Neural cell (in vitro differentiated cells): ENCODE data around the gene INPP5B. TPM values are rescaled to one million over a fixed set of nuclear protein-coding genes. Genes with fewer than 3 reads are reported as not detected.

ENCODE experiments used
- H2AFZ ChIP-seq: fragments of 200-600, 300-800 bp; sonication (generic), shearing (Covaris generic); 2 replicates; pipeline ENCODE4 v1.6.0; 2014; ENCODE audit warnings: low read depth, mild to moderate bottlenecking, antibody characterized with exemption, low read length, moderate library complexity
- H3F3A ChIP-seq: fragments of 200-600 bp; shearing (Covaris generic); 2 replicates; pipeline ENCODE4 v1.6.1; 2016; ENCODE audit warnings: mild to moderate bottlenecking, moderate library complexity, mixed read lengths, antibody characterized with exemption, low read length; ENCODE audit not compliant: insufficient read depth, poor library complexity, severe bottlenecking
- H3K27ac ChIP-seq: fragments of 200-600, 300-800 bp; sonication (generic), shearing (Covaris generic); 2 replicates; pipeline ENCODE4 v1.5.1; 2014; ENCODE audit warnings: mild to moderate bottlenecking, low read length, moderate library complexity
- H3K27me3 ChIP-seq: fragments of 300-800, 200-600 bp; sonication (generic), shearing (Covaris generic); 2 replicates; pipeline ENCODE4 v1.6.0; 2014; ENCODE audit warnings: mild to moderate bottlenecking, low read depth, low read length, moderate library complexity; ENCODE audit not compliant: insufficient read depth
- H3K36me3 ChIP-seq: fragments of 300-800, 200-600 bp; sonication (generic), shearing (Covaris generic); 2 replicates; pipeline ENCODE4 v1.5.1; 2014; ENCODE audit warnings: mild to moderate bottlenecking, antibody characterized with exemption, low read length, moderate library complexity; ENCODE audit not compliant: insufficient read depth
- H3K4me2 ChIP-seq: fragments of 300-800, 200-600 bp; sonication (generic), shearing (Covaris generic); 2 replicates; pipeline ENCODE4 v1.6.0; 2014; ENCODE audit warnings: mild to moderate bottlenecking, low read length
- H3K4me3 ChIP-seq: fragments of 300-800, 200-600 bp; sonication (generic), shearing (Covaris generic); 2 replicates; pipeline ENCODE4 v1.5.1; 2014; ENCODE audit warnings: mild to moderate bottlenecking, low read length, moderate library complexity
- H3K79me2 ChIP-seq: fragments of 200-600 bp; shearing (Covaris generic); replicated peaks from 2 replicates; pipeline ENCODE4 v1.6.0; 2014; ENCODE audit warnings: mild to moderate bottlenecking, low read length, moderate library complexity; ENCODE audit not compliant: insufficient read depth
- H3K9ac ChIP-seq: fragments of 300-800, 200-600 bp; sonication (generic), shearing (Covaris generic); 2 replicates; pipeline ENCODE4 v1.6.1; 2016; ENCODE audit warnings: mild to moderate bottlenecking, low read length, mixed read lengths
- H3K9me2 ChIP-seq: fragments of 200-600 bp; shearing (Covaris generic); 2 replicates; pipeline ENCODE4 v1.6.1; 2016; ENCODE audit warnings: mild to moderate bottlenecking, low read length, mixed read lengths; ENCODE audit not compliant: insufficient read depth
- H3K9me3 ChIP-seq: fragments of 200-600, 300-800 bp; sonication (generic), shearing (Covaris generic); 2 replicates; pipeline ENCODE4 v1.6.1; 2016; ENCODE audit warnings: mild to moderate bottlenecking, mixed run types, low read length, moderate library complexity, mixed read lengths
- H4K20me1 ChIP-seq: fragments of 200-600 bp; shearing (Covaris generic); 2 replicates; pipeline ENCODE4 v1.6.1; 2016; ENCODE audit warnings: mild to moderate bottlenecking, mixed run types; ENCODE audit not compliant: insufficient read depth
- CTCF ChIP-seq: fragments of 450-650 bp; IDR thresholded peaks from 2 replicates; pipeline ENCODE4 v1.5.1; 2014; ENCODE audit warnings: antibody characterized with exemption, mild to moderate bottlenecking, moderate library complexity; ENCODE audit not compliant: poor library complexity, severe bottlenecking
- EP300 ChIP-seq: fragments of 450-650 bp; conservative IDR thresholded peaks from 2 replicates; pipeline ENCODE4 v1.6.1; 2014; ENCODE audit warnings: antibody characterized with exemption, mild to moderate bottlenecking, moderate library complexity; ENCODE audit not compliant: poor library complexity, severe bottlenecking
- EZH2 ChIP-seq: fragments of 200-600, 300-800 bp; shearing (Covaris generic), sonication (generic); IDR thresholded peaks from 2 replicates; pipeline ENCODE4 v1.6.1; 2014; ENCODE audit warnings: antibody characterized with exemption, low read length, borderline replicate concordance, mild to moderate bottlenecking; ENCODE audit not compliant: insufficient read depth, poor library complexity, severe bottlenecking
- MXI1 ChIP-seq: fragments of 450-650 bp; conservative IDR thresholded peaks from 2 replicates; pipeline ENCODE4 v1.6.1; 2014; ENCODE audit warnings: antibody characterized with exemption, mild to moderate bottlenecking; ENCODE audit not compliant: poor library complexity, severe bottlenecking
- POLR2AphosphoS5 ChIP-seq: IDR thresholded peaks from 2 replicates; pipeline ENCODE4 v1.6.1; 2012
- RAD21 ChIP-seq: fragments of 450-650 bp; conservative IDR thresholded peaks from 2 replicates; pipeline ENCODE4 v1.6.1; 2014; ENCODE audit warnings: antibody characterized with exemption, mild to moderate bottlenecking, moderate library complexity
- REST ChIP-seq: IDR thresholded peaks from 2 replicates; pipeline ENCODE4 v1.6.1; 2012; ENCODE audit warnings: borderline replicate concordance
- SMC3 ChIP-seq: fragments of 450-650 bp; conservative IDR thresholded peaks from 2 replicates; pipeline ENCODE4 v1.6.1; 2014; ENCODE audit warnings: antibody characterized with exemption, mild to moderate bottlenecking, moderate library complexity; ENCODE audit not compliant: poor library complexity
- TAF1 ChIP-seq: IDR thresholded peaks from 2 replicates; pipeline ENCODE4 v1.6.1; 2012; ENCODE audit warnings: low read depth
- polyA plus RNA-seq: library from polyadenylated mRNA; depleted of rRNA; stranded (reverse); fragments of >200 nt; gene quantifications from 2 replicates; pipeline ENCODE4 v1.2.3, GENCODE V29; 2014

INPP5B gene
- polyA plus RNA-seq, 1 donor from 2014 or later = 13.4 TPM

GRCh38 chr1:37828410-37829074, 118.3 kb downstream of the INPP5B start:
- Histone ChIP-seq H3K4me3 (no peak overlapping the region), H3K27ac (no peak overlapping the region), H2AFZ (no peak overlapping the region), H3K9me3 (no peaks in the 10 kb centered on the region), H3K79me2 (no peaks in the 10 kb centered on the region), H3K9ac (no peak overlapping the region), H3F3A (no peaks in the 10 kb centered on the region), H3K27me3 (no peaks in the 10 kb centered on the region), H4K20me1 (no peaks in the 10 kb centered on the region), H3K9me2 (no peaks in the 10 kb centered on the region), H3K4me2 (no peak overlapping the region), H3K36me3 (peaks cover 8% of the 10 kb centered on the region)
- no peak for TF ChIP-seq CTCF
- no peak for TF ChIP-seq REST
- no peak for TF ChIP-seq POLR2AphosphoS5
- TF ChIP-seq SMC3 = no peak
- TF ChIP-seq EZH2 = no peak
- TF ChIP-seq MXI1 = no peak
- no peak for TF ChIP-seq TAF1
- no peak for TF ChIP-seq EP300
- no peak for TF ChIP-seq RAD21

DNA sequence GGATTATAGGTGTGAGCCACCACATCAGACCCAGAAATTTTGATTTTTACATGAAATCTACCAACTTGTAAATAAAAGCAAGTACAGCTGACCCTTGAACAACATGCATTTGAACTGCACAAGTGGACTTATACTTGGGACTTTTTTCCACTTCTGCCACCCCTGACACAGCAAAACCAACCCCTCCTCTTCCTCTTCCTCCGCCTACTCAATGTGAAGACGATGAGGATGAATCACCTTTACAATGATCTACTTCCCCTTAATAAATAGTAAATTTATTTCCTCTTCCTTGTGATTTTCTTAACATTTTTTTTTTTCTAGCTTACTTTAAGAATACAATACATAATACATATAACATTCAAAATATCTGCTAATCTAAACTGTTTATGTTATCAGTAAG, 121.3 kb downstream of the INPP5B start:
- no peak overlapping the region for H3K4me3 ChIP-seq
- H3K79me2 ChIP-seq = no peaks in the 10 kb centered on the region
- no peak overlapping the region for H3K9ac ChIP-seq
- H3K27ac ChIP-seq = no peak overlapping the region
- no peaks in the 10 kb centered on the region for H3K27me3 ChIP-seq
- no peaks in the 10 kb centered on the region for H3F3A ChIP-seq
- H2AFZ ChIP-seq = no peak overlapping the region
- peaks cover 15% of the 10 kb centered on the region for H3K36me3 ChIP-seq
- TF ChIP-seq EZH2 (no peak), RAD21 (no peak), TAF1 (no peak), EP300 (no peak), CTCF (no peak), SMC3 (no peak), MXI1 (no peak), REST (no peak), POLR2AphosphoS5 (no peak)
- no peaks in the 10 kb centered on the region for H4K20me1 ChIP-seq
- H3K4me2 ChIP-seq = no peak overlapping the region
- no peaks in the 10 kb centered on the region for H3K9me3 ChIP-seq
- H3K9me2 ChIP-seq = no peaks in the 10 kb centered on the region
